Measurements from ENCODE around the gene MDGA2. TPM values are rescaled to one million over a fixed set of nuclear protein-coding genes. Genes with fewer than 3 reads are reported as not detected.
"Not testable (repeated sequence)": the region's sequence is repeated elsewhere in the genome, so short reads cannot be mapped to it uniquely, and the experiment has no call there.

MDGA2 gene
- polyA plus RNA-seq, 3 donors from 2014 or later = not detected

DNA sequence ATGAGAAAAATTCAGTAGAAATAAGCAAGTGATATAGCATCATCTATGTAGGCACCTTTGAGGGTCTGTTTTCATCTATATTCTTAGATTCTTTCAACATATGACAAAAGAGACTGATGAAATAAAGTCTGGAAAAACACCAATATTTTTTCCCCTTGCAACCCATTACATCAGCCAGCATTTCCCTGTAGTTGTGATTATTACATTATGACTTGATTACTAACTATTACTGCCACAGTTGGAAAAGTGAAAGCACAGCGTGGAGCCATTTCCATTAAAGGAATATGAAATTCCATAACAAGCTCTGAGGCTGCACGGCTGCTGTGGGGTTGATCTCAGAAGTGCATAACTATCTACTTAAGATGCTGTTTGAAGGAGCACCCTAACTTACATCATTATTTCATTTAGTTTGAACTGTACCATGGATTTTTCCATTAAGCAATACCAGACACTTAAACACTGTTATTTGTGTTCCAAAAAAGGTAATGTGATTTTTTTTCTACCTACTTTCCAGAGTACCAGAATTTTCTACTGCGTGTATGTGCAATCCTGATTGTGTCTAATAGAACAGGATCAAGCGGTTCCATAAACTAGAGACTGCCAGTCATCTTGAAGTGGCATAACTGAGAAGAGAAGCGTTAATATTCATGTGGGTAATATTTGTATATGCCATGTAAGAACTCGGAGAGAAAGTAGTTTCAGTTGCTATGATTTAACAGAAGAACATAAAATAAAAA, 405.5 kb downstream of the MDGA2 start:
- Mint-ChIP-seq H3K36me3 (no peaks in the 10 kb centered on the region), H3K27ac (no peak overlapping the region), H3K9me3 (peaks cover 3 to 38% (median 12%) of the 10 kb centered on the region in 6 donors), H3K4me1 (no peaks in the 10 kb centered on the region), H3K4me3 (no peak overlapping the region), H3K27me3 (ENCODE audit: low read depth in 3 of 3) (no peaks in the 10 kb centered on the region)
- no peak for DNase-seq

DNA sequence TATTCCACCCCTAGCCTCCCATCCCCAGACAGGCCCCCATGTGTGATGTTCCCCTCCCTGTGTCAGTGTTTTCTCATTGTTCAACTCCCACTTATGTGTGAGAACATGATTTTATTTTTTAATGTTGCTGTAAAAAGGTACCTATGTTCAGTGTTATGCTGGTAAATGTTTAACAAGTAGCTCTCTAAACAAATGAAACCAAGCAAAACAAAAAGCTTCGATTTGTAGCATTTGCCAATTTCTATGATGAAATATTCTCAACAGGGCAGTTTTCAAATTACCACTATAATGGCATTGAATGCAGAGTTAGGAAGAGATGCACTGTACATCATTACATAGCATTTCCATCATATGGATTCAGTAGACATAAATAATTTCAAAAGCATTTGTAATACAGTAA, 410.6 kb downstream of the MDGA2 start:
- Mint-ChIP-seq H3K36me3 (no peaks in the 10 kb centered on the region), H3K9me3 (peaks cover 2 to 43% (median 15%) of the 10 kb centered on the region in 6 donors), H3K4me3 (no peak overlapping the region), H3K4me1 (no peaks in the 10 kb centered on the region), H3K27me3 (ENCODE audit: low read depth in 3 of 3) (no peaks in the 10 kb centered on the region), H3K27ac (no peak overlapping the region)
- no peak for DNase-seq

DNA sequence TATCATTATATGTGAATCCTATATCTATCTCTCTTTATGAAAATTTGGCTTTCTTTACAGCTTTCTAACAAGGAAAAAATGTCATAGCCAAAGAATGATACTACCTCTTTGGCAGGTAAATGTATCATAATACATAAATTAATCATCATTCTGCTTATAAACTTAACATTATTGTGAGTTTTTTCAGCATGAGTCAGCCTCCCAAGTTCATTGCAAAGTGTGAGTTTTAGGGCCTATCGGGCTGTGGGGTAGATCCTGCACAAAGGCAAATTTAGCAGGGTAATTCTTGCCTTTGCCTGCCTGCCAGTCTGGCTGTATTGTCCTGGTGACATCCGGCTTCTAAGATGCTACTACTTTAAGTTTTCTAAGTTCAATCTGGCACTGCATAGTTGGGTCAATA, 412.6 kb downstream of the MDGA2 start:
- no peak overlapping the region for H3K4me3 Mint-ChIP-seq
- peaks cover 6 to 52% (median 18%) of the 10 kb centered on the region in 6 donors for H3K9me3 Mint-ChIP-seq
- no peaks in the 10 kb centered on the region for H3K4me1 Mint-ChIP-seq
- no peaks in the 10 kb centered on the region for H3K36me3 Mint-ChIP-seq
- DNase-seq = no peak
- H3K27ac Mint-ChIP-seq = no peak overlapping the region
- peaks cover 0 to 1% (median 0%) of the 10 kb centered on the region in 3 donors for H3K27me3 Mint-ChIP-seq (ENCODE audit: low read depth in 3 of 3)

DNA sequence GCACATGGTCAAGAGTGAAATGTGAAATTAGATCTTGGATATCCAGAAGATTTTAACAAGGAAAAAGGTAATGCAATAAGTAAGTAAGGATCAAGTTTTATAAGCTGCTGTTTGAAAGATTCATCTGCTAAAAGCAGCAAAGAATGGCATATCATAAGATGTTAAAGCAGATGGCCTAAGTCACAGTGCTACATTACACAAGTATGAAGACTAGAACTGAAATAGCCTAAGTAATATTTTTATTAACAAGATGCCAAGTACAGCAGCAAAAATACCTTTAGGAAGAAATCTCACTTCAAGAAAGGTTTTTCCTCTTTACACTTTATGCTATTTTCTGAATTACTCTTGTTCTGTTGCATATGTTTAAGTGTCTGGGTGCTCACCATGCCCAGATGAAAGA, 414.1 kb downstream of the MDGA2 start:
- H3K27me3 Mint-ChIP-seq (ENCODE audit: low read depth in 3 of 3) = peaks cover 0 to 1% (median 0%) of the 10 kb centered on the region in 3 donors
- H3K27ac Mint-ChIP-seq = no peak overlapping the region
- H3K9me3 Mint-ChIP-seq = peaks cover 3 to 57% (median 20%) of the 10 kb centered on the region in 6 donors
- H3K4me1 Mint-ChIP-seq = no peaks in the 10 kb centered on the region
- no peaks in the 10 kb centered on the region for H3K36me3 Mint-ChIP-seq
- H3K4me3 Mint-ChIP-seq = no peak overlapping the region
- DNase-seq = no peak

DNA sequence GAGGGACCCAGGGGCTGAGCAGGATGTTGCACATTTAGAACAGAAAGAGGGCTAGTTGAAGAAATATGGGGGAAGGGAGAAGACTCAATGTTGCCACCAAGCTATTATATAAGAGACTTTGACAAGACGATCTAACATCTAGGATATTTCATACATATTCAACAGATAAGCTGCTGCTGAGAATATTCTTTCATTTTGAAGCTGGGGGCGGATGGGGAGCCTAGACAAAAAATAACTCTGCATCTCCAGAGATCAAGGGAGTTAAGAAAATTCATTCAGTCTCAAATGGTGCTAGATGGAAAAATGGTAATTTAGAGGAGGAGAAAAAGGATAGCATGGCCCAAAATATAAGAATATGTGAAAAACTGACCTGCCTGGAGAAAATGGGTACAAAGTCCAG, 415.6 kb downstream of the MDGA2 start:
- no peak overlapping the region for H3K27ac Mint-ChIP-seq
- DNase-seq = no peak
- H3K9me3 Mint-ChIP-seq = peaks cover 3 to 59% (median 20%) of the 10 kb centered on the region in 6 donors
- peaks cover 0 to 1% (median 0%) of the 10 kb centered on the region in 3 donors for H3K27me3 Mint-ChIP-seq (ENCODE audit: low read depth in 3 of 3)
- no peak overlapping the region for H3K4me3 Mint-ChIP-seq
- no peaks in the 10 kb centered on the region for H3K36me3 Mint-ChIP-seq
- H3K4me1 Mint-ChIP-seq = no peaks in the 10 kb centered on the region

DNA sequence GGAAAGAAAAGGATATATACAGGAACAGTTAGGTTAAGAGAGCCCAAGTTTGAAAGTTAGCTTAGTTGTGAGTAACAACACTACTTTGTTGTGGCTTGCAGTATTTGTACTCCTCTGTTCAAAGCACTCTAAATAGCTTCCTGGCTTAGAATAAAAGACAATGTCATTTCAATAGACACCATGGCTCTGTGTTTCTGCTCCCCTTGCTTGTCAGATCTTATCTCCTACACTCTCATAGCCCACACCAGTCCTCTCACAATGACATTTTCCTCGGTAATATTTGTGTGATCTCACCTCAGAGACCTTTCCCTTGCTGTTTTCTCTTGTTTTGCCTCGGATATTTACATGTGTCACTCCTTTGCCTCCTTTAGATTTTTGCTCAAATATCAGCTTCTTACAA, 418.4 kb downstream of the MDGA2 start:
- H3K27ac Mint-ChIP-seq = no peak overlapping the region
- no peak for DNase-seq
- peaks cover 11 to 69% (median 28%) of the 10 kb centered on the region in 6 donors for H3K9me3 Mint-ChIP-seq

DNA sequence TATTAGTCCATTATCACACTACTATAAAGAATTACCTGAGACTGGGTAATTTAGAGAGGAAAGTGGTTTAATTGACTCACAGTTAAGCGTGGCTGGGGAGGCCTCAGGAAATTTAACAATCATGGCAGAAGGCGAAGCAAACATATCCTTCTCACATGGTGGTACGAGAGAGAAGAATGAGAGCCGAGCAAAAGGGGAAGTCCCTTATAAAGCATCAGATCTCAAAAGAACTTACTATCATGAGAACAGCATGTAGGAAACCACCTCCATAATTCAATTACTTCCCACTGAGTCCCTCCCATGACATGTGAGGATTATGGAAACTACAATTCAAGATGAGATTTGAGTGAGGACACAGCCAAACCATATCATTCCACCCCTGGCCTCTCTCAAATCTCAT, 422.6 kb downstream of the MDGA2 start:
- no peak for DNase-seq
- Mint-ChIP-seq H3K27ac (no peak overlapping the region), H3K27me3 (ENCODE audit: low read depth in 3 of 3) (peaks cover 0 to 1% (median 0%) of the 10 kb centered on the region in 3 donors), H3K4me3 (no peak overlapping the region), H3K4me1 (no peaks in the 10 kb centered on the region), H3K9me3 (peaks cover 19 to 58% (median 24%) of the 10 kb centered on the region in 6 donors), H3K36me3 (peaks cover 0 to 7% (median 0%) of the 10 kb centered on the region in 3 donors)

More for the DNA sequence above, 418.4 kb downstream of the MDGA2 start:
- Mint-ChIP-seq H3K4me1 (no peaks in the 10 kb centered on the region), H3K4me3 (no peak overlapping the region), H3K36me3 (peaks cover 0 to 4% (median 0%) of the 10 kb centered on the region in 3 donors), H3K27me3 (ENCODE audit: low read depth in 3 of 3) (peaks cover 0 to 1% (median 0%) of the 10 kb centered on the region in 3 donors)

DNA sequence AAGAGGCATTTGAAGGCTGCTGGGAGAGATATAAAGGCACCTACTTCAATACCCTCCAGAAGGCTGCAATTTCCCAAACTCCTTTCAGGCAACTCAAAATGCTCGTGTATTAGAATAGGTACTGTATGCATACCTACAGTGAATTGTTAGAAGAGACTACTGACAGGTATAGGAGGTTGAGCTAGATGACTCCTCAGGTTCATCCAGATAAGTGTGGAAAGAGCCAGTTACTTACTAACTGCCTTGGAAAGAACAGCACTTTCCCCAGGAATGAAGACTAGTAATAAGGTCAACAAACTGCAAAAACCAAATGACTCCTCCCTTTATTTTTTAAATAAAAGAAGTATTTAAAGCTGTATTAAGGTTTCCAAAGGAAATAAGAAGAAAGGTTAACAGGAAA, 429.0 kb downstream of the MDGA2 start:
- DNase-seq = no peak
- Mint-ChIP-seq H3K4me1 (no peaks in the 10 kb centered on the region), H3K27me3 (ENCODE audit: low read depth in 3 of 3) (peaks cover 0 to 3% (median 0%) of the 10 kb centered on the region in 3 donors), H3K27ac (no peak overlapping the region), H3K4me3 (no peak overlapping the region), H3K9me3 (peaks cover 8 to 49% (median 16%) of the 10 kb centered on the region in 6 donors), H3K36me3 (peaks cover 0 to 3% (median 0%) of the 10 kb centered on the region in 3 donors)

DNA sequence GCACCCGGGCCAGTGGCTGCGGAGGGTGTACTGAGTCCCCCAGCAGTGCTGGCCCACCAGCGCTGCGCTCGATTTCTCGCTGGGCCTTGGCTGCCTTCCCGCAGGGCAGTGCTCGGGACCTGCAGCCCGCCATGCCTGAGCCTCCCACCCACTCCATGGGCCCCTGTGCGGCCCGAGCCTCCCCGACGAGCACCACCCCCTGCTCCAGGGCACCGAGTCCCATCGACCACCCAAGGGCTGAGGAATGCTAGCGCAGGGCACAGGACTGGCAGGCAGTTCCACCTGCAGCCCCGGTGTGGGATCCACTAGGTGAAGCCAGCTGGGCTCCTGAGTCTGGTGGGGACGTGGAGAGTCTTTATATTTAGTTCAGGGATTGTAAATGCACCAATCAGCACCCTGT, 432.8 kb downstream of the MDGA2 start:
- peaks cover 6 to 41% (median 10%) of the 10 kb centered on the region in 6 donors for H3K9me3 Mint-ChIP-seq
- DNase-seq; H3K27ac Mint-ChIP-seq; H3K4me1 Mint-ChIP-seq; H3K27me3 Mint-ChIP-seq (ENCODE audit: low read depth in 3 of 3); H3K4me3 Mint-ChIP-seq; H3K36me3 Mint-ChIP-seq: not testable (repeated sequence)

DNA sequence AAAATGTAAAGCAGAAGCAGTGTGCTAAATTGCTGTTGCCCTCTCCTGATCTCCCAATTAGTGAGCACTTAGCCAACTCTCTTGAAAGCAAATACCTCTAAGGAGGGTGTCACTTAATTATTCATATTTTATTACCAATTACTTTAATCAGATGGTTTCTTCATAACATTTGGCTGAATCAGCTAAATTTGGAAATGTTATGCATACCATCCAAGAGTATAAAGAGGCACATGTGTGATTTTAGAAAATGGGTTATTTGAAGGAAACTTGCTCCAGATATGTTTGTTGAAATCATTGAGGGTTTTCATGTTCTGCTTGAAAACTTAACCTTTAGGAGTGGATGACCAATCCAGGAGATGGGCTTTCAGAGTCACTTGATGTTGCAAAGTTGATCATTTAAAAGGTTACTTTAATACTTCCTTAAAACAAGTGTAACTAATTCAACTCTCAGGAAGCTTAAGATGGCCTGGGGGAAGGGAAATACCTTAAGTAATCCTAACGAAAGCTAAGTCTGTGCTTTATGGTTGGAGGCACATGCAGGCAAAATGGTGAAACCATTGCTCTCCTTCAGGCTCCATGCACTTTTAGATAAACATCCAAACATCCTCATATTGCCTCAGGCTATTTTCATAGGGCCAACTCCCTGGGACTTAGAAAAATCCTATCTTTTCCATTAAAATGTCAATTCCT, 434.5 kb downstream of the MDGA2 start:
- H3K27me3 Mint-ChIP-seq (ENCODE audit: low read depth in 3 of 3) = no peaks in the 10 kb centered on the region
- peaks cover 6 to 37% (median 10%) of the 10 kb centered on the region in 6 donors for H3K9me3 Mint-ChIP-seq
- H3K4me3 Mint-ChIP-seq = no peak overlapping the region
- no peak for DNase-seq
- no peak overlapping the region for H3K27ac Mint-ChIP-seq
- no peaks in the 10 kb centered on the region for H3K36me3 Mint-ChIP-seq
- H3K4me1 Mint-ChIP-seq = no peaks in the 10 kb centered on the region

DNA sequence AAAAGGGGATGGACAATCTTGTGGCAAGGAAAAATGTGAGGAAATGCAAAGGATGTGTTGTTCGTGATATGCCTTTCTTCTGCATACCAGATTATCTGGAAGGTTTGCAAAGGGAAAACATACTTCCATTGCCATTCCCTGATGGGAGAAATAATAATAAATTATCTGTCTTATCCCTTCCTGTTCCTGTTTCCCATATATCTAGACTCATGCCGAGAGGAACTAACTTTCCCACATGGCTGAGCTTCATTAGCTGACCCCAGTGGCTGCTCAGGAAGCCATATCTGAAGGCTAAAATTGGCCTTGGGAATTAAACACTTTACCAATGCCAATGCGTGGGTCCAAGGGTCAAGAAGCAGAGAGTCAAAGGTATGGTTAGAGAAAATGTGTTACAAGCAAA, 439.8 kb downstream of the MDGA2 start:
- Mint-ChIP-seq H3K4me1 (no peaks in the 10 kb centered on the region), H3K4me3 (no peak overlapping the region), H3K36me3 (no peaks in the 10 kb centered on the region), H3K9me3 (peaks cover 1 to 23% (median 8%) of the 10 kb centered on the region in 6 donors), H3K27ac (no peak overlapping the region), H3K27me3 (ENCODE audit: low read depth in 3 of 3) (no peaks in the 10 kb centered on the region)
- DNase-seq = no peak

DNA sequence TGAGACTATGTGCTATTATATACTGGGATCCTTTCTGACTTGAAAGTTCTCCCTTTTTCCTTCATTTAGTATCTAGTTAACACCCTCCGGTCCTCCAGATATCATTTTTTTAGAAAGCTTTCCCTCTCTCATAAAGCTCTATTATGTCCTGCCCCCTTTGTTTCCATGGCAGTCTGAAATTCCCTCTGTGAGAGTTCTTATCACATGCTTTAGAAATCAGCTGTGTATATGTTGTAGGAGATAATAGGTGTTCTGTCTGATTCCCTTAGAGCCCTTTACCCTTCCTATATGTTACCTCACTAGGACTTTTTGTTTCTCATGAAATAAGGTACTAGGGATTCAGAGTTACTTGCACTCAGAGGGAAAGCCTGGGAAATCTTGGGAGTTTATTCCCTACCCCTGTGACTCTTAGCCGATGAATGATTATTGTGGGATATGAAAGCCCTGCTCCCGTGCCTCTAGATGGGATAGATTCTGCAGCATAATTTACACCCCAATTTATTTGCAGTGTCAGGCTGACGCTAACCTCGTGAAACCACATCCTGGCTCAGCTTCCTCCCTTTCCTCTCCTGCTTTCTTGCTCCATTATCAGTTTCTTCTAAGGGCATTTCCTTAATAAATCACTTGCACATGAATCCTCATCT, 448.4 kb downstream of the MDGA2 start:
- DNase-seq = no peak
- H3K27ac Mint-ChIP-seq = no peak overlapping the region
- peak overlapping the region in 2 of 5 donors; percentile 14 to 23 for H3K4me3 Mint-ChIP-seq
- peaks cover 2 to 27% (median 15%) of the 10 kb centered on the region in 6 donors for H3K9me3 Mint-ChIP-seq
- peaks cover 2 to 20% of the 10 kb centered on the region in 2 donors for H3K4me1 Mint-ChIP-seq
- peaks cover 0 to 1% (median 1%) of the 10 kb centered on the region in 3 donors for H3K27me3 Mint-ChIP-seq (ENCODE audit: low read depth in 3 of 3)
- no peaks in the 10 kb centered on the region for H3K36me3 Mint-ChIP-seq

DNA sequence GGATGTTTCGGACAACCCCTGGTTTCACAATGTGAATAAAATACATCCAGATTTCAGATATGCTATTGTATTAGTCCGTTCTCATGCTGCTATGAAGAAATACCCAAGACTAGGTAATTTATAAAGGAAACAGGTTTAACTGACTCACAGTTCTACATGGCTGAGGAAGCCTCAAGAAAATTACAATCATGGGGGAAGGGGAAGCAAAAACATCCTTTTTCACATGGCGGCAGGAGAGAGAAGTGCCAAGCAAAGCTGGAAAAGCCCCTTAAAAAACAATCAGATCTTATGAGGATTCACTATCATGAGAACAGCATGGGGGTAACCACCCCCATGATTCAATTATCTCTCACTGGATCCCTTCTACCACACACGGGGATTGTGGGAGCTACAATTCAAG, 451.7 kb downstream of the MDGA2 start:
- DNase-seq = no peak
- peaks cover 2 to 20% of the 10 kb centered on the region in 2 donors for H3K4me1 Mint-ChIP-seq
- peaks cover 3 to 24% (median 17%) of the 10 kb centered on the region in 6 donors for H3K9me3 Mint-ChIP-seq
- H3K27me3 Mint-ChIP-seq (ENCODE audit: low read depth in 3 of 3) = peaks cover 0 to 1% (median 1%) of the 10 kb centered on the region in 3 donors
- H3K36me3 Mint-ChIP-seq = no peaks in the 10 kb centered on the region
- H3K4me3 Mint-ChIP-seq = no peak overlapping the region
- no peak overlapping the region for H3K27ac Mint-ChIP-seq

DNA sequence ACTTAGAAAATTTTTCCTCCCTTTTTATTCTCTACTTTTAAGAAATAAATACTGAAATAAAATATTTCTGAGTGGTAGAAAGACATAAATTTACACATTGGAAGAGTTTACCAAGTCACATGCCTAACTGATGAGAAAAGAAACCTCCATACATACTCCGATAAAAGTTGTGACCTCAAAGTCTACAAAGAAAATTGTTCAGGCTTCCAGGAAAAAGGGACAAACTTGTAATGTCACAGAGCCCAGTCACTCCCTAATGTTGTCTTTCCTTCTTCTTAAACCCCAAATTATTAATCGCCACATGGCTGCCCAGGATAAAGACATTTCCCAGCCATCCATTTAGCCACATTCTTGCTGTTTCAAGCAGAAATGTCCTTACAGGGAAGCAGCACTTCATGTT, 455.3 kb downstream of the MDGA2 start:
- DNase-seq = no peak
- Mint-ChIP-seq H3K27me3 (ENCODE audit: low read depth in 3 of 3) (no peaks in the 10 kb centered on the region), H3K27ac (no peak overlapping the region), H3K36me3 (no peaks in the 10 kb centered on the region), H3K4me3 (no peak overlapping the region), H3K4me1 (no peaks in the 10 kb centered on the region), H3K9me3 (peaks cover 4 to 29% (median 14%) of the 10 kb centered on the region in 6 donors)

All from immature natural killer cell (primary cell).